Measurements from ENCODE around the gene LRBA. TPM values are rescaled to one million over a fixed set of nuclear protein-coding genes. Genes with fewer than 3 reads are reported as not detected.
A peak's percentile ranks its signal among the peaks of the same experiment; 100 is the strongest.

Gene LRBA
- total and polyA plus RNA-seq, 9 of the 15 experiments (the other 6 are each of a cell fraction or from before 2014, with no cell fraction given): 24.2 to 88.7 (median 59.7) TPM

GRCh38 chr4:150316332-150317205 is 698.5 kb downstream of the LRBA start (continued):
- no peak for TF ChIP-seq ZNF57 (CRISPR knock-in tag; IDR thresholded peaks at IDR 0.05)
- TF ChIP-seq TBL1XR1 (IDR thresholded peaks at IDR 0.05; ENCODE audit: low read length in 2 of 2): peak in 1 of 2 experiments; percentile 46; a peak in 2 of 4 replicates
- TF ChIP-seq E2F5 (CRISPR knock-in tag; IDR thresholded peaks at IDR 0.05): no peak
- TF ChIP-seq SLC30A9 (CRISPR knock-in tag; IDR thresholded peaks at IDR 0.05): no peak
- no peak for TF ChIP-seq MYC (IDR thresholded peaks at IDR 0.05; ENCODE audit: low read depth, low read length)
- TF ChIP-seq MYC (CRISPR knock-in tag; IDR thresholded peaks at IDR 0.05; ENCODE audit: borderline replicate concordance, low read depth): 0 out of 2 replicates have a peak, but pooled peaks have one; percentile 42
- TF ChIP-seq ZBTB11 (CRISPR knock-in tag; IDR thresholded peaks at IDR 0.05): no peak
- TF ChIP-seq PHF8 (IDR thresholded peaks at IDR 0.05; ENCODE audit: borderline replicate concordance, low read length): no peak
- no peak for TF ChIP-seq PPARD (CRISPR knock-in tag; IDR thresholded peaks at IDR 0.05)
- no peak for TF ChIP-seq RFX5 (IDR thresholded peaks at IDR 0.05; ENCODE audit: low read depth, low read length)
- peak; percentile 86 for TF ChIP-seq SMAD4 (CRISPR knock-in tag; conservative IDR thresholded peaks at IDR 0.05)
- TF ChIP-seq KDM1A (IDR thresholded peaks at IDR 0.05): no peak
- no peak for TF ChIP-seq CEBPZ (IDR thresholded peaks at IDR 0.05; ENCODE audit: borderline replicate concordance, low read depth, low read length)
- 0 out of 2 replicates have a peak, but pooled peaks have one; percentile 35 for TF ChIP-seq ILK (tag; IDR thresholded peaks at IDR 0.05; ENCODE audit: borderline replicate concordance, low read depth)
- no peak for TF ChIP-seq ZNF695 (CRISPR knock-in tag; IDR thresholded peaks at IDR 0.05)

Measured in K562 (cell line).